HCT116 (cell line): ENCODE results near the gene GALNT2. TPM values are rescaled to one million over a fixed set of nuclear protein-coding genes. Genes with fewer than 3 reads are reported as not detected.

Experiments
- ATAC-seq: fragments of 200-7000 bp; cut with Tn5 transposase; 2 replicates; pipeline ENCODE4 v1.9.1; 2020; ENCODE audit warnings: mild to moderate bottlenecking, moderate library complexity
- BruUV-seq: library from RNA; stranded (reverse); fragments of 400-500 nt; replicated peaks from 2 replicates; lab custom pipeline; 2021; lab: Mats Ljungman, UMichigan
- CTCF ChIA-PET: fragments of 300-600 bp; sonication (Branson Sonifier 250); formaldehyde crosslinking; loops from one replicate; lab custom pipeline; 2021; ENCODE audit warnings: antibody characterized with exemption; lab: Charles Lee
- POLR2A ChIA-PET: fragments of 300-600, 350-600 bp; sonication (Branson Sonifier 250); formaldehyde crosslinking; loops from one replicate; lab custom pipeline; 2021; ENCODE audit warnings: antibody characterized with exemption; lab: Charles Lee
- RAD21 ChIA-PET, 2 experiments: fragments of 300-600 bp; sonication (Branson Sonifier 250); formaldehyde crosslinking; loops; one replicate each; lab custom pipeline; 2023; ENCODE audit warnings: low total read pairs in 2 of 2; ENCODE audit not compliant: uncharacterized antibody in 2 of 2, unreplicated experiment in 2 of 2, low non-redundant PET in 1 of 2; lab: Charles Lee
- DNase-seq: peaks from one replicate; pipeline ENCODE4 v3.0.0-alpha.2; 2010; ENCODE audit warnings: low read depth, low spot score
- H2AFZ ChIP-seq: fragments of 200-600 bp; shearing (Covaris generic), sonication (generic); 2 replicates; pipeline ENCODE4 v1.6.1; 2017; ENCODE audit warnings: low read depth, mixed run types, mixed read lengths, antibody characterized with exemption, low read length; ENCODE audit not compliant: poor library complexity, severe bottlenecking
- H3K27ac ChIP-seq: 2 replicates; pipeline ENCODE4 v1.5.1; 2012; ENCODE audit warnings: low read depth, low read length
- H3K27me3 ChIP-seq: fragments of 200-600 bp; sonication (generic); 2 replicates; pipeline ENCODE4 v1.6.1; 2016; ENCODE audit warnings: mixed run types, low read length, mixed read lengths; ENCODE audit not compliant: insufficient read depth
- H3K36me3 ChIP-seq, 2 experiments: fragments of 200-500 bp in 1 of 2; fragments of 200-600 bp in 1 of 2; sonication (Bioruptor generic) in 1 of 2; sonication (generic) in 1 of 2; 2 replicates each; pipeline versions ENCODE4 v1.5.1 to v1.6.1; 2014 to 2016; ENCODE audit warnings: low read length in 2 of 2, inconsistent platforms in 1 of 2, mixed read lengths in 1 of 2, mixed run types in 1 of 2; ENCODE audit not compliant: insufficient read depth in 2 of 2, control insufficient read depth in 1 of 2
- H3K4me1 ChIP-seq, 2 experiments: fragments of 200-600 bp in 1 of 2; sonication (generic) in 1 of 2; 2 replicates each; pipeline versions ENCODE4 v1.5.1 to v1.6.1; 2012 to 2017; ENCODE audit warnings: low read length in 2 of 2, inconsistent platforms in 1 of 2, mild to moderate bottlenecking in 1 of 2, mixed read lengths in 1 of 2, mixed run types in 1 of 2, moderate library complexity in 1 of 2; ENCODE audit not compliant: insufficient read depth in 2 of 2, control insufficient read depth in 1 of 2
- H3K4me2 ChIP-seq: fragments of 200-600 bp; sonication (generic); 2 replicates; pipeline ENCODE4 v1.6.1; 2017; ENCODE audit warnings: mixed run types, low read length, mixed read lengths
- H3K4me3 ChIP-seq, 2 experiments: fragments of 200-600 bp in 1 of 2; sonication (generic) in 1 of 2; replicated peaks in 1 of 2; 2 replicates each; pipeline ENCODE4 v1.5.1; 2011 to 2016; ENCODE audit warnings: low read length in 2 of 2, control low read depth in 1 of 2, low read depth in 1 of 2, mild to moderate bottlenecking in 1 of 2, mixed read lengths in 1 of 2, mixed run types in 1 of 2
- H3K79me2 ChIP-seq: fragments of 200-600 bp; sonication (generic); 2 replicates; pipeline ENCODE4 v1.6.1; 2017; ENCODE audit warnings: mild to moderate bottlenecking, mixed run types, low read length, moderate library complexity, mixed read lengths; ENCODE audit not compliant: insufficient read depth
- H3K9ac ChIP-seq: fragments of 200-600 bp; sonication (generic); 2 replicates; pipeline ENCODE4 v1.6.1; 2016; ENCODE audit warnings: low read length, mixed read lengths
- H3K9me2 ChIP-seq: fragments of 200-600 bp; sonication (generic), shearing (Covaris generic); 2 replicates; pipeline ENCODE4 v1.6.1; 2017; ENCODE audit warnings: mixed run types, mild to moderate bottlenecking, moderate library complexity; ENCODE audit not compliant: insufficient read depth
- H3K9me3 ChIP-seq, 2 experiments: fragments of 200-500 bp in 1 of 2; fragments of 200-600 bp in 1 of 2; sonication (Bioruptor generic) in 1 of 2; sonication (generic) in 1 of 2; 2 replicates each; pipeline ENCODE4 v1.6.1; 2014 to 2017; ENCODE audit warnings: low read length in 2 of 2, mixed read lengths in 2 of 2, inconsistent platforms in 1 of 2, low read depth in 1 of 2, mild to moderate bottlenecking in 1 of 2, mixed run types in 1 of 2, moderate library complexity in 1 of 2; ENCODE audit not compliant: control insufficient read depth in 1 of 2, insufficient read depth in 1 of 2
- H4K20me1 ChIP-seq: fragments of 200-600 bp; sonication (generic), shearing (Covaris generic); 2 replicates; pipeline ENCODE4 v1.6.1; 2017; ENCODE audit warnings: mixed run types, mild to moderate bottlenecking, moderate library complexity; ENCODE audit not compliant: insufficient read depth
- CBX3 ChIP-seq: IDR thresholded peaks from 2 replicates; pipeline ENCODE4 v1.6.1; 2012; ENCODE audit warnings: low read depth
- CEBPB ChIP-seq: IDR thresholded peaks from 2 replicates; pipeline ENCODE4 v1.6.1; 2012; ENCODE audit warnings: low read depth
- ELF1 ChIP-seq: IDR thresholded peaks from 2 replicates; pipeline ENCODE4 v1.6.1; 2012; ENCODE audit warnings: low read depth, borderline replicate concordance
- EZH2 ChIP-seq: fragments of 200-600 bp; sonication (generic); IDR thresholded peaks from 2 replicates; pipeline ENCODE4 v1.6.1; 2017; ENCODE audit warnings: antibody characterized with exemption, mixed run types
- EZH2phosphoT487 ChIP-seq: fragments of 200-600 bp; IDR thresholded peaks from 2 replicates; pipeline ENCODE4 v1.6.1; 2018; ENCODE audit warnings: antibody characterized with exemption, borderline replicate concordance
- FOSL1 ChIP-seq: IDR thresholded peaks from 2 replicates; pipeline ENCODE4 v1.6.1; 2012; ENCODE audit warnings: low read depth
- JUND ChIP-seq: IDR thresholded peaks from 2 replicates; pipeline ENCODE4 v1.6.1; 2012
- POLR2AphosphoS5 ChIP-seq: IDR thresholded peaks from 2 replicates; pipeline ENCODE4 v1.6.1; 2011; ENCODE audit warnings: mild to moderate bottlenecking, low read depth, low read length, moderate library complexity
- RAD21 ChIP-seq: IDR thresholded peaks from 2 replicates; pipeline ENCODE4 v1.6.1; 2012; ENCODE audit warnings: low read depth, mild to moderate bottlenecking
- SIN3A ChIP-seq: IDR thresholded peaks from 2 replicates; pipeline ENCODE4 v1.6.1; 2012; ENCODE audit warnings: low read depth
- SP1 ChIP-seq: IDR thresholded peaks from 2 replicates; pipeline ENCODE4 v1.6.1; 2012; ENCODE audit warnings: low read depth
- SRF ChIP-seq: IDR thresholded peaks from 2 replicates; pipeline ENCODE4 v1.6.1; 2012; ENCODE audit warnings: low read depth
- TCF7L2 ChIP-seq: IDR thresholded peaks from 2 replicates; pipeline ENCODE4 v1.7.0; 2011; ENCODE audit warnings: borderline replicate concordance, inconsistent platforms; ENCODE audit not compliant: insufficient read depth, insufficient read length; ENCODE audit errors: extremely low read depth
- ZFX ChIP-seq: fragments of 450-650 bp; IDR thresholded peaks from 2 replicates; pipeline ENCODE4 v1.6.1; 2017
- ZNF274 ChIP-seq: fragments of 200-500 bp; sonication (Bioruptor generic); IDR thresholded peaks from 2 replicates; pipeline ENCODE4 v1.6.1; 2014; ENCODE audit warnings: mild to moderate bottlenecking, low read depth, low read length, inconsistent platforms
- intact Hi-C: fragments of 100-400 bp; cut with micrococcal nuclease; formaldehyde crosslinking; loops from 2 replicates; pipeline ENCODE4 v1.10.0; 2022
- total RNA-seq: library from RNA; stranded (reverse); gene quantifications from one replicate; pipeline ENCODE4 v1.2.1, GENCODE V29; 2021; ENCODE audit not compliant: unreplicated experiment
- TF ChIP-seq, protein P1 (sequence below), 3 experiments: fragments of 200-600 bp in 1 of 3; sonication (generic) in 1 of 3; IDR thresholded peaks in 2 of 3; conservative IDR thresholded peaks in 1 of 3; 2 replicates each; pipeline ENCODE4 v1.5.1; 2012 to 2017; ENCODE audit warnings: low read depth in 2 of 3, low read length in 2 of 3, antibody characterized with exemption in 1 of 3, borderline replicate concordance in 1 of 3, control low read depth in 1 of 3, mild to moderate bottlenecking in 1 of 3, mixed read lengths in 1 of 3, mixed run types in 1 of 3, moderate library complexity in 1 of 3; ENCODE audit not compliant: insufficient read depth in 1 of 3
- TF ChIP-seq, protein P2 (sequence below): IDR thresholded peaks from 2 replicates; pipeline ENCODE4 v1.6.1; 2012
- TF ChIP-seq, protein P3 (sequence below): IDR thresholded peaks from 2 replicates; pipeline ENCODE4 v1.6.1; 2012; ENCODE audit warnings: low read depth

Gene GALNT2
- total RNA-seq, 1 experiment from 2014 or later: 40.8 TPM

DNA sequence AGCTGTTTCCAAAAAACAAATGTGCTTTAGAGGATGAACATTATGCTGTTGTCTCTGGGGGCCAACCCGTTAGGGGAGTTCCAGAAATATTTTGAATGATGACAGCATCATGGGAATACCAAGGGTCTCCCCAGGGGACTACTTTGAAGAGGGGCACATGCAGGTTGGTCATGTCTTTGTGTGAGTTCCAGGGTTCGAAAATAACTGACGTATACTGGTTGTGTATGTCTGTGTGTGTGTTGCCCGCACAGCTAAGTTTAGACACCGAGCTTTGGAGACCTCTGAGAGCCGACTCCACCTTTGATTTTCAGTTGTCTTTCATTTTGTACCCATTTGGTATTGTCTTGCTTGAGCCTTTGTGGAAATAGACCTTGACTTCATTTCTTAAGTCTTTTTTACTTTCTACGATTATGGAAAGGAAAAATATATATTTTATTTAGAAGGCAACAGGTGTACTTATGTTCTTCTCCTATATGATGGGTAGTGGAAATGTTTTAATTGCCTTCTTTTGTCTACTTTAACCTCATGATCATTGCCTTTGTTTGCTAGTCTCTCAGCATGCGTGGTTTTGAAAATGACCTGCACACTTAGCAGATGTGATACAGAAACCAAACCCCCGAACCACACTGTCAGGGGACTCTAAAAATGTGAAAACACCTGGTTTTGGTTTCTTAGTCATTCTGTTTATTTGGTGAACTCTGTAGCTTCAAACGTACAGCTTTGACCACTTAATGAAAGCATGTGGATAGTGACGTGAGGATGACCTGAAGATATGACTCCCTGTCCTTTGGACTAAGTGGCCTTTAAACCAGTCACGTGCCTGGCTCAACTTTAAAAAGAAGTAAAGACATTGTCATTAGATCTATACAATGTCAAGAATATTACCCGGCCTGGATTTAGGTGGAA, 56.5 kb downstream of the GALNT2 start:
- no peak for DNase-seq
- TF ChIP-seq ZNF274: no peak
- no peak for TF ChIP-seq TCF7L2
- no peak for TF ChIP-seq SIN3A
- TF ChIP-seq, protein P1, sequence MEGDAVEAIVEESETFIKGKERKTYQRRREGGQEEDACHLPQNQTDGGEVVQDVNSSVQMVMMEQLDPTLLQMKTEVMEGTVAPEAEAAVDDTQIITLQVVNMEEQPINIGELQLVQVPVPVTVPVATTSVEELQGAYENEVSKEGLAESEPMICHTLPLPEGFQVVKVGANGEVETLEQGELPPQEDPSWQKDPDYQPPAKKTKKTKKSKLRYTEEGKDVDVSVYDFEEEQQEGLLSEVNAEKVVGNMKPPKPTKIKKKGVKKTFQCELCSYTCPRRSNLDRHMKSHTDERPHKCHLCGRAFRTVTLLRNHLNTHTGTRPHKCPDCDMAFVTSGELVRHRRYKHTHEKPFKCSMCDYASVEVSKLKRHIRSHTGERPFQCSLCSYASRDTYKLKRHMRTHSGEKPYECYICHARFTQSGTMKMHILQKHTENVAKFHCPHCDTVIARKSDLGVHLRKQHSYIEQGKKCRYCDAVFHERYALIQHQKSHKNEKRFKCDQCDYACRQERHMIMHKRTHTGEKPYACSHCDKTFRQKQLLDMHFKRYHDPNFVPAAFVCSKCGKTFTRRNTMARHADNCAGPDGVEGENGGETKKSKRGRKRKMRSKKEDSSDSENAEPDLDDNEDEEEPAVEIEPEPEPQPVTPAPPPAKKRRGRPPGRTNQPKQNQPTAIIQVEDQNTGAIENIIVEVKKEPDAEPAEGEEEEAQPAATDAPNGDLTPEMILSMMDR (IDR thresholded peaks at IDR 0.05 in 2 of 3, conservative IDR thresholded peaks at IDR 0.05 in 1 of 3; ENCODE audit: borderline replicate concordance in 1 of 3, insufficient read depth in 1 of 3, low read depth in 2 of 3, low read length in 2 of 3): no peak
- no peak for TF ChIP-seq JUND
- TF ChIP-seq ELF1: no peak
- no peak for TF ChIP-seq CEBPB
- TF ChIP-seq SRF: no peak
- no peak for TF ChIP-seq FOSL1
- no peak for TF ChIP-seq SP1
- TF ChIP-seq EZH2phosphoT487: no peak
- TF ChIP-seq, protein P2, sequence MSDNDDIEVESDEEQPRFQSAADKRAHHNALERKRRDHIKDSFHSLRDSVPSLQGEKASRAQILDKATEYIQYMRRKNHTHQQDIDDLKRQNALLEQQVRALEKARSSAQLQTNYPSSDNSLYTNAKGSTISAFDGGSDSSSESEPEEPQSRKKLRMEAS: no peak
- TF ChIP-seq CBX3: no peak
- TF ChIP-seq, protein P3, sequence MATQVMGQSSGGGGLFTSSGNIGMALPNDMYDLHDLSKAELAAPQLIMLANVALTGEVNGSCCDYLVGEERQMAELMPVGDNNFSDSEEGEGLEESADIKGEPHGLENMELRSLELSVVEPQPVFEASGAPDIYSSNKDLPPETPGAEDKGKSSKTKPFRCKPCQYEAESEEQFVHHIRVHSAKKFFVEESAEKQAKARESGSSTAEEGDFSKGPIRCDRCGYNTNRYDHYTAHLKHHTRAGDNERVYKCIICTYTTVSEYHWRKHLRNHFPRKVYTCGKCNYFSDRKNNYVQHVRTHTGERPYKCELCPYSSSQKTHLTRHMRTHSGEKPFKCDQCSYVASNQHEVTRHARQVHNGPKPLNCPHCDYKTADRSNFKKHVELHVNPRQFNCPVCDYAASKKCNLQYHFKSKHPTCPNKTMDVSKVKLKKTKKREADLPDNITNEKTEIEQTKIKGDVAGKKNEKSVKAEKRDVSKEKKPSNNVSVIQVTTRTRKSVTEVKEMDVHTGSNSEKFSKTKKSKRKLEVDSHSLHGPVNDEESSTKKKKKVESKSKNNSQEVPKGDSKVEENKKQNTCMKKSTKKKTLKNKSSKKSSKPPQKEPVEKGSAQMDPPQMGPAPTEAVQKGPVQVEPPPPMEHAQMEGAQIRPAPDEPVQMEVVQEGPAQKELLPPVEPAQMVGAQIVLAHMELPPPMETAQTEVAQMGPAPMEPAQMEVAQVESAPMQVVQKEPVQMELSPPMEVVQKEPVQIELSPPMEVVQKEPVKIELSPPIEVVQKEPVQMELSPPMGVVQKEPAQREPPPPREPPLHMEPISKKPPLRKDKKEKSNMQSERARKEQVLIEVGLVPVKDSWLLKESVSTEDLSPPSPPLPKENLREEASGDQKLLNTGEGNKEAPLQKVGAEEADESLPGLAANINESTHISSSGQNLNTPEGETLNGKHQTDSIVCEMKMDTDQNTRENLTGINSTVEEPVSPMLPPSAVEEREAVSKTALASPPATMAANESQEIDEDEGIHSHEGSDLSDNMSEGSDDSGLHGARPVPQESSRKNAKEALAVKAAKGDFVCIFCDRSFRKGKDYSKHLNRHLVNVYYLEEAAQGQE: no peak
- no peak for TF ChIP-seq POLR2AphosphoS5
- TF ChIP-seq EZH2: no peak
- TF ChIP-seq RAD21: no peak
- TF ChIP-seq ZFX: no peak
- intact Hi-C loops: no loop called here
- no peak for ATAC-seq
- H3K27me3 ChIP-seq: no peaks in the 10 kb centered on the region
- no peak overlapping the region for H3K9ac ChIP-seq
- H3K9me3 ChIP-seq: no peaks in the 10 kb centered on the region
- no peak overlapping the region for H3K27ac ChIP-seq
- BruUV-seq: no TSS peak
- H3K4me1 ChIP-seq: peaks cover 10 to 22% of the 10 kb centered on the region in 2 experiments
- H3K4me3 ChIP-seq: no peak overlapping the region
- ChIA-PET RAD21 (no interaction called here), CTCF (no interaction called here), POLR2A (no interaction called here)
- no peak overlapping the region for H2AFZ ChIP-seq
- no peaks in the 10 kb centered on the region for H3K9me2 ChIP-seq
- no peaks in the 10 kb centered on the region for H4K20me1 ChIP-seq
- H3K36me3 ChIP-seq: no peaks in the 10 kb centered on the region
- H3K4me2 ChIP-seq: no peak overlapping the region
- 0 out of 2 replicates have a peak, but pooled peaks cover 3% of the 10 kb centered on the region for H3K79me2 ChIP-seq
